IMR-90 (cell line): ENCODE results near the gene SMCO4.

Source experiments
- BHLHE40 ChIP-seq: fragments of 150-350 bp; IDR thresholded peaks from 2 replicates; pipeline ENCODE4 v1.6.1; 2016; ENCODE audit warnings: mild to moderate bottlenecking, low read depth, low read length
- CTCF ChIP-seq: conservative IDR thresholded peaks from 2 replicates; pipeline ENCODE4 v1.5.1; 2012; ENCODE audit warnings: mild to moderate bottlenecking, low read depth, low read length, improper control_type of control experiment
- ELK1 ChIP-seq: fragments of 150-350 bp; IDR thresholded peaks from 2 replicates; pipeline ENCODE4 v1.6.1; 2016; ENCODE audit warnings: low read depth, mild to moderate bottlenecking, low read length, moderate library complexity, borderline replicate concordance
- MAZ ChIP-seq: IDR thresholded peaks from 2 replicates; pipeline ENCODE4 v1.6.1; 2012; ENCODE audit warnings: low read depth, mild to moderate bottlenecking, low read length, improper control_type of control experiment, moderate library complexity, borderline replicate concordance
- MXI1 ChIP-seq: IDR thresholded peaks from 2 replicates; pipeline ENCODE4 v1.6.1; 2012; ENCODE audit warnings: low read depth, mild to moderate bottlenecking, low read length, moderate library complexity, borderline replicate concordance
- POLR2A ChIP-seq: IDR thresholded peaks from 2 replicates; pipeline ENCODE4 v1.6.1; 2012; ENCODE audit warnings: mild to moderate bottlenecking, low read depth, low read length
- RAD21 ChIP-seq: IDR thresholded peaks from 2 replicates; pipeline ENCODE4 v1.6.1; 2012; ENCODE audit warnings: low read length, improper control_type of control experiment
- RCOR1 ChIP-seq: IDR thresholded peaks from 2 replicates; pipeline ENCODE4 v1.6.1; 2012; ENCODE audit warnings: mild to moderate bottlenecking, low read length, improper control_type of control experiment; ENCODE audit not compliant: insufficient replicate concordance
- RFX5 ChIP-seq: IDR thresholded peaks from 2 replicates; pipeline ENCODE4 v1.8.0; 2012; ENCODE audit warnings: low read depth, mild to moderate bottlenecking, low read length, moderate library complexity
- SMC3 ChIP-seq: fragments of 150-350 bp; IDR thresholded peaks from 2 replicates; pipeline ENCODE4 v1.6.1; 2016; ENCODE audit warnings: low read depth, mild to moderate bottlenecking, antibody characterized with exemption, low read length, moderate library complexity

DNA sequence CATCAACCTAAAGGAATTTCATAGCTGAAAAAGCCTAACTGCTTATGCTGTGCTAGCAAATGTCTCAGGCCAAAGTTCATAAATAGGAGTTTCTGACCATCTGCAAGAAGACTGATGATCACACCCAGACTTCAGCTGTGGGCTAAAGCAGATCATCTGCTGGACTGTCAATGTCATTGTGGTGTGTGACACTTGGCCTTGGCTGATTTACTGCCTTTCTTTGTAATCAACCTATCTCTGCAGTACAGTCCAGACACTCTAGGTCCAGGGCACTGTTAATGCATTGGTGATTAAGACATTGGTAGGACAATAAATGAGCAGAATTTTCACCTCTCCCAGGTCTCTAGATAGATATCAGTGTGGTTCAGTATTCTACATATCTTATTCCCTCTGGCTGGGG lies 40.3 kb upstream of the SMCO4 start:
- no peak for TF ChIP-seq MAZ
- TF ChIP-seq RCOR1: no peak
- no peak for TF ChIP-seq CTCF
- TF ChIP-seq RFX5: no peak
- TF ChIP-seq POLR2A: no peak
- TF ChIP-seq BHLHE40: no peak
- TF ChIP-seq MXI1: no peak
- no peak for TF ChIP-seq ELK1
- no peak for TF ChIP-seq RAD21
- no peak for TF ChIP-seq SMC3
